Spinal cord (tissue), 10 donors: Measurements from ENCODE around the gene TGFBR3. TPM values are rescaled to one million over a fixed set of nuclear protein-coding genes. Genes with fewer than 3 reads are reported as not detected.

Experiments used
- DNase-seq, 6 donors: peaks; one replicate each; pipeline versions ENCODE4 v3.0.0 to v3.0.0-alpha.2; 2013 to 2015; ENCODE audit warnings: low spot score in 6 of 6, low read depth in 4 of 6
- H3K27ac ChIP-seq: one replicate; pipeline ENCODE4 v1.5.1; 2013; ENCODE audit warnings: low read depth, low read length, control low read depth
- H3K27me3 ChIP-seq: one replicate; pipeline ENCODE4 v1.6.1; 2013; ENCODE audit warnings: low read length; ENCODE audit not compliant: control insufficient read depth, insufficient read depth
- H3K36me3 ChIP-seq: one replicate; pipeline ENCODE4 v1.6.1; 2013; ENCODE audit warnings: low read length; ENCODE audit not compliant: control insufficient read depth, insufficient read depth
- H3K4me1 ChIP-seq: one replicate; pipeline ENCODE4 v1.6.1; 2013; ENCODE audit warnings: low read length; ENCODE audit not compliant: control insufficient read depth, insufficient read depth
- H3K4me3 ChIP-seq: one replicate; pipeline ENCODE4 v1.5.1; 2013; ENCODE audit warnings: low read depth, low read length, control low read depth
- H3K9me3 ChIP-seq: one replicate; pipeline ENCODE4 v1.6.1; 2013; ENCODE audit warnings: low read length; ENCODE audit not compliant: control insufficient read depth, insufficient read depth
- WGBS: methylation state at CpG from one replicate; pipeline ENCODE4 v1.1.5; 2013; ENCODE audit warnings: missing lambda C conversion rate; ENCODE audit not compliant: insufficient coverage; 5-methylcytosine and 5-hydroxymethylcytosine counted together
- polyA plus RNA-seq, 2 donors: library from polyadenylated mRNA; unstranded; fragments of 120-200 nt; gene quantifications; one replicate each; pipeline ENCODE4 v1.2.1, GENCODE V29; 2013; ENCODE audit not compliant: insufficient read length in 2 of 2
- total RNA-seq, 2 donors: library from RNA; depleted of rRNA in 1 of 2; stranded (reverse); fragments of 120-200 nt in 1 of 2; fragments of >200 nt in 1 of 2; gene quantifications; one replicate each; pipeline versions ENCODE4 v1.2.3 to v1.2.4, GENCODE V29; 2013 to 2014
- donor health status: healthy.

Gene TGFBR3
- total and polyA plus RNA-seq, 4 donors: 8.0 to 99.8 (median 30.0) TPM

- no peak for DNase-seq
- no peaks in the 10 kb centered on the region for H3K4me1 ChIP-seq
- no peaks in the 10 kb centered on the region for H3K27me3 ChIP-seq
- WGBS: 100% methylated on average over 2 of the region's 2 CpGs
- H3K9me3 ChIP-seq: no peaks in the 10 kb centered on the region
- no peak overlapping the region for H3K4me3 ChIP-seq
- H3K36me3 ChIP-seq: peaks cover 8% of the 10 kb centered on the region
- no peak overlapping the region for H3K27ac ChIP-seq
Observed at GRCh38 chr1:91718368-91718767, 167.6 kb downstream of the TGFBR3 start.

GRCh38 chr1:91717839-91718238, 168.1 kb downstream of the TGFBR3 start:
- Histone ChIP-seq H3K27me3 (no peaks in the 10 kb centered on the region), H3K9me3 (no peaks in the 10 kb centered on the region), H3K4me3 (no peak overlapping the region), H3K4me1 (no peaks in the 10 kb centered on the region), H3K36me3 (peaks cover 8% of the 10 kb centered on the region), H3K27ac (no peak overlapping the region)
- no CpG with 5 or more reads among the region's 2 CpGs for WGBS
- no peak for DNase-seq

- H3K36me3 ChIP-seq: peaks cover 8% of the 10 kb centered on the region
- H3K27ac ChIP-seq: no peak overlapping the region
- no peaks in the 10 kb centered on the region for H3K4me1 ChIP-seq
- no peaks in the 10 kb centered on the region for H3K9me3 ChIP-seq
- 75% methylated on average over 3 of the region's 3 CpGs for WGBS
- no peak overlapping the region for H3K4me3 ChIP-seq
- H3K27me3 ChIP-seq: no peaks in the 10 kb centered on the region
- no peak for DNase-seq
Observed at GRCh38 chr1:91716339-91716738, 169.6 kb downstream of the TGFBR3 start.

GRCh38 chr1:91715416-91716000, 170.4 kb downstream of the TGFBR3 start:
- Histone ChIP-seq H3K27me3 (no peaks in the 10 kb centered on the region), H3K27ac (no peak overlapping the region), H3K4me3 (no peak overlapping the region), H3K36me3 (peaks cover 8% of the 10 kb centered on the region), H3K9me3 (no peaks in the 10 kb centered on the region), H3K4me1 (no peaks in the 10 kb centered on the region)
- no CpG with 5 or more reads among the region's 2 CpGs for WGBS
- no peak for DNase-seq

GRCh38 chr1:91714867-91715381, 171.0 kb downstream of the TGFBR3 start:
- H3K9me3 ChIP-seq: no peaks in the 10 kb centered on the region
- H3K4me1 ChIP-seq: no peaks in the 10 kb centered on the region
- no peak overlapping the region for H3K27ac ChIP-seq
- no peak for DNase-seq
- no peak overlapping the region for H3K4me3 ChIP-seq
- peaks cover 6% of the 10 kb centered on the region for H3K36me3 ChIP-seq
- H3K27me3 ChIP-seq: no peaks in the 10 kb centered on the region
- WGBS: no CpG with 5 or more reads among the region's 8 CpGs

GRCh38 chr1:91712981-91713841, 172.7 kb downstream of the TGFBR3 start:
- Histone ChIP-seq H3K9me3 (no peaks in the 10 kb centered on the region), H3K4me1 (no peaks in the 10 kb centered on the region), H3K36me3 (no peaks in the 10 kb centered on the region), H3K27ac (peak overlapping the region; percentile 74), H3K4me3 (no peak overlapping the region), H3K27me3 (no peaks in the 10 kb centered on the region)
- peak in 1 of 6 donors; percentile 24 for DNase-seq
- 69% methylated on average over 8 of the region's 15 CpGs for WGBS

GRCh38 chr1:91712393-91712792, 173.6 kb downstream of the TGFBR3 start:
- Histone ChIP-seq H3K4me3 (no peak overlapping the region), H3K27ac (no peak overlapping the region), H3K4me1 (no peaks in the 10 kb centered on the region), H3K27me3 (no peaks in the 10 kb centered on the region), H3K36me3 (no peaks in the 10 kb centered on the region), H3K9me3 (no peaks in the 10 kb centered on the region)
- WGBS: no CpG with 5 or more reads among the region's 3 CpGs
- no peak for DNase-seq

- Histone ChIP-seq H3K9me3 (no peaks in the 10 kb centered on the region), H3K4me1 (no peaks in the 10 kb centered on the region), H3K4me3 (no peak overlapping the region), H3K36me3 (no peaks in the 10 kb centered on the region), H3K27ac (no peak overlapping the region), H3K27me3 (no peaks in the 10 kb centered on the region)
- DNase-seq: peak in 1 of 6 donors; percentile 14
- WGBS: 82% methylated on average over 5 of the region's 5 CpGs
Observed at GRCh38 chr1:91711504-91712247, 174.3 kb downstream of the TGFBR3 start.

- H3K27me3 ChIP-seq: no peaks in the 10 kb centered on the region
- H3K36me3 ChIP-seq: no peaks in the 10 kb centered on the region
- no peak overlapping the region for H3K4me3 ChIP-seq
- H3K9me3 ChIP-seq: no peaks in the 10 kb centered on the region
- DNase-seq: no peak
- WGBS: 79% methylated on average over 2 of the region's 4 CpGs
- no peaks in the 10 kb centered on the region for H3K4me1 ChIP-seq
- H3K27ac ChIP-seq: no peak overlapping the region
Observed at GRCh38 chr1:91710261-91710660, 175.7 kb downstream of the TGFBR3 start.
